ENCODE results near the gene SPATC1L.
"Not testable (repeated sequence)": the region's sequence is repeated elsewhere in the genome, so short reads cannot be mapped to it uniquely, and the experiment has no call there.

SPATC1L gene

GRCh38 chr21:46149205-46149901 is 34.9 kb downstream of the SPATC1L start:
- no peak for DNase-seq (ENCODE audit: low spot score in 2 of 2)

GRCh38 chr21:46148106-46148505 is 36.2 kb downstream of the SPATC1L start:
- H3K27me3 Mint-ChIP-seq: no peaks in the 10 kb centered on the region
- H3K4me3 Mint-ChIP-seq: no peak overlapping the region
- H3K27ac Mint-ChIP-seq (ENCODE audit: low read depth): no peak overlapping the region
- no peak for ATAC-seq (replicated peaks; ENCODE audit: extremely low read depth, poor library complexity, severe bottlenecking)
- DNase-seq (ENCODE audit: low spot score in 2 of 2): no peak
- peaks cover 8% of the 10 kb centered on the region for H3K4me1 Mint-ChIP-seq
- no peaks in the 10 kb centered on the region for H3K9me3 Mint-ChIP-seq
- H3K36me3 Mint-ChIP-seq (ENCODE audit: insufficient read depth): peaks cover 3% of the 10 kb centered on the region

More at GRCh38 chr21:46149205-46149901, 34.9 kb downstream of the SPATC1L start:
- Mint-ChIP-seq H3K4me1 (no peaks in the 10 kb centered on the region), H3K36me3 (ENCODE audit: insufficient read depth) (peaks cover 3% of the 10 kb centered on the region), H3K27ac (ENCODE audit: low read depth) (no peak overlapping the region), H3K27me3 (no peaks in the 10 kb centered on the region), H3K9me3 (no peaks in the 10 kb centered on the region), H3K4me3 (no peak overlapping the region)
- ATAC-seq (replicated peaks; ENCODE audit: extremely low read depth, poor library complexity, severe bottlenecking): no peak

- not testable (repeated sequence) for H3K9me3 Mint-ChIP-seq; DNase-seq (ENCODE audit: low spot score in 2 of 2); ATAC-seq (replicated peaks; ENCODE audit: extremely low read depth, poor library complexity, severe bottlenecking); H3K4me3 Mint-ChIP-seq; H3K36me3 Mint-ChIP-seq (ENCODE audit: insufficient read depth); H3K4me1 Mint-ChIP-seq; H3K27ac Mint-ChIP-seq (ENCODE audit: low read depth); H3K27me3 Mint-ChIP-seq
Observed at GRCh38 chr21:46147429-46147828, 36.8 kb downstream of the SPATC1L start.

- Mint-ChIP-seq H3K36me3 (ENCODE audit: insufficient read depth) (peaks cover 4% of the 10 kb centered on the region), H3K27ac (ENCODE audit: low read depth) (no peak overlapping the region), H3K9me3 (no peaks in the 10 kb centered on the region), H3K4me3 (no peak overlapping the region), H3K27me3 (no peaks in the 10 kb centered on the region), H3K4me1 (peaks cover 8% of the 10 kb centered on the region)
- ATAC-seq (replicated peaks; ENCODE audit: extremely low read depth, poor library complexity, severe bottlenecking): no peak
- no peak for DNase-seq (ENCODE audit: low spot score in 2 of 2)
Observed at GRCh38 chr21:46146856-46147255, 37.4 kb downstream of the SPATC1L start.

- H3K9me3 Mint-ChIP-seq: no peaks in the 10 kb centered on the region
- H3K36me3 Mint-ChIP-seq (ENCODE audit: insufficient read depth): peaks cover 4% of the 10 kb centered on the region
- ATAC-seq (replicated peaks; ENCODE audit: extremely low read depth, poor library complexity, severe bottlenecking): no peak
- no peaks in the 10 kb centered on the region for H3K27me3 Mint-ChIP-seq
- peaks cover 8% of the 10 kb centered on the region for H3K4me1 Mint-ChIP-seq
- H3K4me3 Mint-ChIP-seq: no peak overlapping the region
- DNase-seq (ENCODE audit: low spot score in 2 of 2): no peak
- H3K27ac Mint-ChIP-seq (ENCODE audit: low read depth): no peak overlapping the region
Observed at GRCh38 chr21:46145840-46146691, 38.2 kb downstream of the SPATC1L start.

GRCh38 chr21:46145159-46145839 is 39.0 kb downstream of the SPATC1L start:
- H3K4me1 Mint-ChIP-seq: peaks cover 8% of the 10 kb centered on the region
- no peak overlapping the region for H3K27ac Mint-ChIP-seq (ENCODE audit: low read depth)
- H3K9me3 Mint-ChIP-seq: no peaks in the 10 kb centered on the region
- H3K4me3 Mint-ChIP-seq: peak overlapping the region; percentile 38
- peaks cover 5% of the 10 kb centered on the region for H3K27me3 Mint-ChIP-seq
- H3K36me3 Mint-ChIP-seq (ENCODE audit: insufficient read depth): peaks cover 4% of the 10 kb centered on the region
- no peak for DNase-seq (ENCODE audit: low spot score in 2 of 2)
- ATAC-seq (replicated peaks; ENCODE audit: extremely low read depth, poor library complexity, severe bottlenecking): no peak

- Mint-ChIP-seq H3K4me3 (peak overlapping the region; percentile 75), H3K27me3 (peaks cover 8% of the 10 kb centered on the region), H3K4me1 (peaks cover 8% of the 10 kb centered on the region), H3K27ac (ENCODE audit: low read depth) (peak overlapping the region; percentile 90), H3K36me3 (ENCODE audit: insufficient read depth) (peaks cover 4% of the 10 kb centered on the region), H3K9me3 (no peaks in the 10 kb centered on the region)
- ATAC-seq (replicated peaks; ENCODE audit: extremely low read depth, poor library complexity, severe bottlenecking) (no peak), DNase-seq (ENCODE audit: low spot score in 2 of 2) (no peak)
Observed at GRCh38 chr21:46144464-46145070, 39.7 kb downstream of the SPATC1L start.

GRCh38 chr21:46142582-46143473 is 41.4 kb downstream of the SPATC1L start:
- Mint-ChIP-seq H3K27ac (ENCODE audit: low read depth) (peak overlapping the region; percentile 90), H3K4me1 (peaks cover 8% of the 10 kb centered on the region), H3K9me3 (no peaks in the 10 kb centered on the region), H3K27me3 (peaks cover 14% of the 10 kb centered on the region), H3K36me3 (ENCODE audit: insufficient read depth) (peaks cover 4% of the 10 kb centered on the region), H3K4me3 (no peak overlapping the region)
- ATAC-seq (replicated peaks; ENCODE audit: extremely low read depth, poor library complexity, severe bottlenecking) (no peak), DNase-seq (ENCODE audit: low spot score in 2 of 2) (no peak)

GRCh38 chr21:46141767-46142581 is 42.3 kb downstream of the SPATC1L start:
- Mint-ChIP-seq H3K27me3 (peaks cover 18% of the 10 kb centered on the region), H3K4me3 (no peak overlapping the region), H3K27ac (ENCODE audit: low read depth) (peak overlapping the region; percentile 70), H3K9me3 (no peaks in the 10 kb centered on the region), H3K36me3 (ENCODE audit: insufficient read depth) (peaks cover 4% of the 10 kb centered on the region), H3K4me1 (peaks cover 8% of the 10 kb centered on the region)
- DNase-seq (ENCODE audit: low spot score in 2 of 2) (no peak), ATAC-seq (replicated peaks; ENCODE audit: extremely low read depth, poor library complexity, severe bottlenecking) (no peak)

GRCh38 chr21:46140352-46141003 is 43.8 kb downstream of the SPATC1L start:
- H3K27ac Mint-ChIP-seq (ENCODE audit: low read depth); H3K4me1 Mint-ChIP-seq; H3K4me3 Mint-ChIP-seq; H3K9me3 Mint-ChIP-seq; ATAC-seq (replicated peaks; ENCODE audit: extremely low read depth, poor library complexity, severe bottlenecking); H3K36me3 Mint-ChIP-seq (ENCODE audit: insufficient read depth); DNase-seq (ENCODE audit: low spot score in 2 of 2): not testable (repeated sequence)
- H3K27me3 Mint-ChIP-seq: peaks cover 18% of the 10 kb centered on the region

- Mint-ChIP-seq H3K36me3 (ENCODE audit: insufficient read depth) (peaks cover 4% of the 10 kb centered on the region), H3K27me3 (peaks cover 18% of the 10 kb centered on the region), H3K27ac (ENCODE audit: low read depth) (no peak overlapping the region), H3K4me1 (peaks cover 8% of the 10 kb centered on the region), H3K4me3 (no peak overlapping the region), H3K9me3 (no peaks in the 10 kb centered on the region)
- ATAC-seq (replicated peaks; ENCODE audit: extremely low read depth, poor library complexity, severe bottlenecking): no peak
- no peak for DNase-seq (ENCODE audit: low spot score in 2 of 2)
Observed at GRCh38 chr21:46139686-46140085, 44.6 kb downstream of the SPATC1L start.

All from central memory CD8-positive, alpha-beta T cell (primary cell).